Lower leg skin (tissue), 4 donors: ENCODE results near the gene HFE. TPM values are rescaled to one million over a fixed set of nuclear protein-coding genes. Genes with fewer than 3 reads are reported as not detected.

Experiments
- DNase-seq, 2 donors: peaks; one replicate each; pipeline ENCODE4 v3.0.0-alpha.2; 2019; ENCODE audit warnings: low spot score in 2 of 2
- H3K4me3 ChIP-seq: fragments of 200-600 bp; sonication (generic); 2 replicates; pipeline ENCODE4 v1.5.1; 2017; ENCODE audit warnings: mild to moderate bottlenecking, low read depth; ENCODE audit not compliant: poor library complexity, severe bottlenecking
- POLR2A ChIP-seq, 2 donors: fragments of 450-650 bp; IDR thresholded peaks; one replicate each; pipeline ENCODE4 v1.6.1; 2016 to 2017; ENCODE audit warnings: antibody characterized with exemption in 2 of 2, mild to moderate bottlenecking in 1 of 2, moderate library complexity in 1 of 2
- WGBS, 2 donors: methylation state at CpG; one replicate each; pipeline ENCODE4 v1.1.5; 2018; 5-methylcytosine and 5-hydroxymethylcytosine counted together
- intact Hi-C: fragments of 100-400 bp; cut with DNase I; formaldehyde crosslinking; loops from one replicate; pipeline ENCODE4 v1.15.0; 2023; ENCODE audit warnings: low total_unique reads
- total RNA-seq, 4 donors: library from RNA; depleted of rRNA; stranded (reverse); fragments of >200 nt; gene quantifications; one replicate each; pipeline ENCODE4 v1.1.0, GENCODE V29; 2016
- TF ChIP-seq, protein P1 (sequence below), 3 donors: fragments of 450-650 bp; IDR thresholded peaks; one replicate each; pipeline ENCODE4 v1.5.1; 2016; ENCODE audit warnings: antibody characterized with exemption in 3 of 3, mild to moderate bottlenecking in 3 of 3, moderate library complexity in 2 of 3

The HFE gene
- total RNA-seq, 4 donors from 2014 or later: 4.2 to 6.8 (median 5.5) TPM

DNA sequence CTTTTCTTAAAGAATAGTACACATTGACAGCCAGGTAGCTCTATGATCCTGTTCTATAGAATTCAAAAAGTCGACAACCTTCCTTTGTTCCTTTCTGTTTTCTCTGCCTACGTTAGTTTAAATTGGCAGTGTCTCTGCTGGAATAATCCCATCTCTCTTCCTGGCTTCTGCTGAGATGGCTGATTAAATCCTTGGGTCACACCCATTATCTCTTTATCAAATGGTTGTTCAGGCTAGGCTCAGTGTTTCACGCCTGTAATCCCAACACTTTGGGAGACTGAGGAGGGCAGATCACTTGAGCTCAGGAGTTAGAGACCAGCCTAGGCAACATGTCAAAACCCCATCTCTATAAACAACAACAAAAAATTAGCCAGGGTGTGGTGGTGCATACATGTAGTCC, 44.4 kb downstream of the HFE start:
- intact Hi-C loops: no loop called here
- DNase-seq: no peak
- WGBS, 2 donors: 47 to 54% methylated on average over 3 of the region's 3 CpGs
- H3K4me3 ChIP-seq: no peak overlapping the region
- TF ChIP-seq, protein P1, sequence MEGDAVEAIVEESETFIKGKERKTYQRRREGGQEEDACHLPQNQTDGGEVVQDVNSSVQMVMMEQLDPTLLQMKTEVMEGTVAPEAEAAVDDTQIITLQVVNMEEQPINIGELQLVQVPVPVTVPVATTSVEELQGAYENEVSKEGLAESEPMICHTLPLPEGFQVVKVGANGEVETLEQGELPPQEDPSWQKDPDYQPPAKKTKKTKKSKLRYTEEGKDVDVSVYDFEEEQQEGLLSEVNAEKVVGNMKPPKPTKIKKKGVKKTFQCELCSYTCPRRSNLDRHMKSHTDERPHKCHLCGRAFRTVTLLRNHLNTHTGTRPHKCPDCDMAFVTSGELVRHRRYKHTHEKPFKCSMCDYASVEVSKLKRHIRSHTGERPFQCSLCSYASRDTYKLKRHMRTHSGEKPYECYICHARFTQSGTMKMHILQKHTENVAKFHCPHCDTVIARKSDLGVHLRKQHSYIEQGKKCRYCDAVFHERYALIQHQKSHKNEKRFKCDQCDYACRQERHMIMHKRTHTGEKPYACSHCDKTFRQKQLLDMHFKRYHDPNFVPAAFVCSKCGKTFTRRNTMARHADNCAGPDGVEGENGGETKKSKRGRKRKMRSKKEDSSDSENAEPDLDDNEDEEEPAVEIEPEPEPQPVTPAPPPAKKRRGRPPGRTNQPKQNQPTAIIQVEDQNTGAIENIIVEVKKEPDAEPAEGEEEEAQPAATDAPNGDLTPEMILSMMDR (IDR thresholded peaks at IDR 0.05): no peak
- TF ChIP-seq POLR2A (IDR thresholded peaks at IDR 0.05): no peak

DNA sequence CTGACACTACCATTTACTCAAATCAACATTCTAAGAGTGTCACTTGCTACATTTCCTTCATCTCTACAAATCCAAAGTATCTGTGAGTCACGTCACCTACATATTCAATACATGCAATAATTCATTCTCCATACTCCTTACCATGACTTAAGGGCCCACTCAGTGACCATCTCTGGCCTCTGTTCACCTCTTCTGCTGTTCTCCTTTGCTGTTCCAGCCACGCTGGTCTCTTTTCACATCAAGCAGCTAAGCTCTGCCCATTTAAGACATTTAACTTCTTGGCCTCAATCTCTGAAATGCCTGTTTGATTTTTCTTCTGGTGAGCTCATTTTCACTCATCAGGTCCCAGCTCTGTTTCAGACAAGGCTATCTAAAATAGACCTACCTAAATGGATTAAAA, 46.5 kb downstream of the HFE start:
- H3K4me3 ChIP-seq: no peak overlapping the region
- intact Hi-C loops: no loop called here
- no peak for TF ChIP-seq POLR2A (IDR thresholded peaks at IDR 0.05)
- TF ChIP-seq, protein P1 (IDR thresholded peaks at IDR 0.05): no peak
- DNase-seq: no peak
- WGBS, 2 donors: 91 to 93% methylated on average over 2 of the region's 2 CpGs

DNA sequence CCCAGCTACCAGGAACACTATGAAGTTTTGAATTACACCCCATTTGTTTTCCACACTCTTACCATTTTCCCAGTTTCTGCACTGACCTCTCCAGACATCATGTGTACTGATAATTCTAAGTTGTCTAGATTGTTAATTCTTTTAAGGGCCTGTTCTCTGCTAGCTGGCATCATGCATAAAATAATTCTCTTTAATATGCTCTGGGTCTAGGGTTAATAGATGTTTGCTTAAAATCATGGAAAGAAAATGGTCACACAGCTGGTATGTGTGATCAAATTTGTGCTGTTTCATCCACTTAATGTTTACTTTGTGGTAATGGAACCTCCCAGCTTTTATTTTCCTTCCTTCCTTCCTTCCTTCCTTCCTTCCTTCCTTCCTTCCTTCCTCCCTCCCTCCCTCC, 49.1 kb downstream of the HFE start:
- H3K4me3 ChIP-seq: no peak overlapping the region
- intact Hi-C loops: no loop called here
- TF ChIP-seq, protein P1 (IDR thresholded peaks at IDR 0.05): no peak
- no peak for TF ChIP-seq POLR2A (IDR thresholded peaks at IDR 0.05)
- DNase-seq: no peak

DNA sequence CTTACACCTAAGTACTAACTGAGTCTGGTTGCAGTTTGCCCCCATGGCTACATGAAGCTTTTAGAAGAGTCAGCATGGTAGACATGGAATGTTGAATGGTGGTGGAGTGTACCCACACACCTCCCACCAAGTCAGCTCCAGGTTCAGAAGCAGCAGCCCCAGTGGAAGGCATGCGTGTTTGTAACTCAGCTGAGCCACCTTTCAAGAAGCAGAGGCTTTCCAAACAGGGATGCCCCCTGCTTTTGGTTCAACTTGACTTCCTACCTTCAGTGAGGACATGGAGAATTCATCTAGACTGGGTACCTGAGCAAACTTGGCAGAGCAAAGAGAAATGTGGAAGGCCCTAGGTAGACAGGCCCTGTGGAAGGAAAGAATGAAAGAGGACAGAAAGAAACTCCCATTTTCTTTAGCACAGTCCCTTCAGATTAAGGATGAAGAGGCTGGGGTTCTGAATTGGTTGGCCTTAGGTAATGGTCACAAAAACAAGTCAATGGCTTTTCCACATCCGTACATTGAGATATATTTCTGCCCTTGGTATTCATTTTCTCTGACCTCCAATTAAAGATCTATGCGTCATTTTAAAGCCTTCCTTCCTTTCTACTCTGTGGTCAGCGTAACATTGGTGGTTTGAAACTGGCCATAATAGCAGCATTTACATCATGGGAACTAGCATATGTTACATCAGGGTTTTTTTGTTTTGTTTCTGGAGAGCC, 53.2 kb downstream of the HFE start:
- 94% methylated on average over 4 of the region's 4 CpGs for WGBS, 2 donors
- no peak overlapping the region for H3K4me3 ChIP-seq
- TF ChIP-seq, protein P1 (IDR thresholded peaks at IDR 0.05): no peak
- TF ChIP-seq POLR2A (IDR thresholded peaks at IDR 0.05): no peak
- DNase-seq: no peak
- intact Hi-C loops: no loop called here

DNA sequence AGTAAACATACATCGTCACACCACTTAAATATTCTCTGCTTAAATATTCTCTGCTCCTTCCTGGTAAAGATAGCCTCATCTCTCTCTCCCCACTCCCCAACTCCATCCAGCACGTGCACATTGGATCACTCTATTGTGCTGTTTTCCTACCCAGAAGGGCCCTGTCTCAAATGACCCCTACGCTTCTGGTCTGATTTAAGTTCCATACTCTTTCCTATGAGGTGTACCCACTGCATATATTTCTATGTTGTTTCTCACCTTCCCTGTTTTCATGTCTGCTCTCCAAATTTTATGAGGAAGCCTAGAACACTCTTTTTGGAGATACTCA, 53.7 kb downstream of the HFE start:
- intact Hi-C loops: no loop called here
- 87 to 96% methylated on average over 3 of the region's 3 CpGs for WGBS, 2 donors
- DNase-seq: no peak
- TF ChIP-seq POLR2A (IDR thresholded peaks at IDR 0.05): no peak
- TF ChIP-seq, protein P1 (IDR thresholded peaks at IDR 0.05): no peak
- no peak overlapping the region for H3K4me3 ChIP-seq

DNA sequence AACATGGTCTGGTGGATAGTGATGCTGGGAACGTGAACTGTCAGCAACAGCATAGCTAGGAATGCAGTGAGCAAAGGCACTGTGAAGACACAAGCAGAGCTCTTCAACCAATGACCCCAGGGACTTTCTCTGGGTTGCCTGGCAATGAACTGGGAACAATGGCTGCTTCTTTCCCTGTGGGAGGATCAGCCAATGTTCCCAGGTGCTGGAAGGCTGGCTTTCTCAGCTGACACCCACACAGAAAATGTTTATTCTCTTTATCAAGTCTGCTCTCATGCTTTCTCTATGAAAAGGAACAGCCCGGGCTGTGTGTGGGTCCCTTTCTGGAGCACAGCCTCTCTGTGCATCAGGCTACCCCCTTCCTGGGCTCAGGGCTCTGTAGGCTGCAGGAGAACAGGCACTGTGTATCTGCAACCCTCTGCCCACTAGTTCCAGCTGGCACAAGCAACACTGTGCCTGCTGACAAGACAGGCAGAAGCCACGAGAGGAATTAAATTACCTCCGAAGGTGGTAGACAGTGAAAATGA, 54.2 kb downstream of the HFE start:
- TF ChIP-seq, protein P1 (IDR thresholded peaks at IDR 0.05): no peak
- no peak for TF ChIP-seq POLR2A (IDR thresholded peaks at IDR 0.05)
- intact Hi-C loops: no loop called here
- H3K4me3 ChIP-seq: no peak overlapping the region
- DNase-seq: no peak
- WGBS, 2 donors: 67 to 79% methylated on average over 4 of the region's 4 CpGs
